ENCODE results near the gene CD68. TPM values are rescaled to one million over a fixed set of nuclear protein-coding genes. Genes with fewer than 3 reads are reported as not detected.
"Not testable (repeated sequence)": the region's sequence is repeated elsewhere in the genome, so short reads cannot be mapped to it uniquely, and the experiment has no call there.

The CD68 gene
- polyA plus RNA-seq, 3 donors = 642 to 884 (median 744) TPM

GRCh38 chr17:7620835-7621234 lies 41.4 kb downstream of the CD68 start:
- H3K4me2 ChIP-seq (replicated peaks; ENCODE audit: extremely low read depth, low read length, poor library complexity, severe bottlenecking) = no peak overlapping the region
- H3K4me1 ChIP-seq (ENCODE audit: control insufficient read depth in 1 of 2, insufficient read depth in 2 of 2, low read length in 2 of 2) = peaks cover 4 to 7% of the 10 kb centered on the region in 2 donors
- no peak overlapping the region for H3K27ac ChIP-seq (ENCODE audit: low read depth in 1 of 2, low read length in 2 of 2)
- H3K4me3 ChIP-seq (replicated peaks in 1 of 3; ENCODE audit: low read depth in 2 of 3, low read length in 3 of 3) = no peak overlapping the region
- Mint-ChIP-seq H3K27me3 (ENCODE audit: low read depth in 3 of 3) (peaks cover 0 to 5% (median 1%) of the 10 kb centered on the region in 3 donors), H3K4me1 (peaks cover 3% of the 10 kb centered on the region), H3K36me3 (peaks cover 3 to 10% of the 10 kb centered on the region in 2 donors), H3K9me3 (no peaks in the 10 kb centered on the region), H3K4me3 (no peak overlapping the region), H3K27ac (no peak overlapping the region)
- H3K36me3 ChIP-seq (replicated peaks in 1 of 2; ENCODE audit: control insufficient read depth in 1 of 2, insufficient read depth in 2 of 2, low read length in 2 of 2) = no peaks in the 10 kb centered on the region
- 100% methylated on average over 5 of the region's 8 CpGs for WGBS (ENCODE audit: insufficient coverage)
- TF ChIP-seq CTCF (IDR thresholded peaks at IDR 0.05) = no peak
- H3K79me2 ChIP-seq (ENCODE audit: insufficient read depth, low read length) = no peaks in the 10 kb centered on the region
- H3K9ac ChIP-seq (ENCODE audit: insufficient read depth, low read length, poor library complexity, severe bottlenecking) = no peak overlapping the region
- H4K20me1 ChIP-seq (ENCODE audit: insufficient read depth, low read length) = no peaks in the 10 kb centered on the region
- no peak for DNase-seq
- no peaks in the 10 kb centered on the region for H3K27me3 ChIP-seq (ENCODE audit: control insufficient read depth in 2 of 2, insufficient read depth in 2 of 2, low read length in 2 of 2)
- H3K9me3 ChIP-seq (replicated peaks in 1 of 2; ENCODE audit: control insufficient read depth in 1 of 2, insufficient read depth in 1 of 2, low read length in 2 of 2) = no peaks in the 10 kb centered on the region
- intact Hi-C loops (cut with micrococcal nuclease) = no loop called here
- no peak overlapping the region for H2AFZ ChIP-seq (ENCODE audit: insufficient read depth, low read depth, low read length, poor library complexity, severe bottlenecking)

DNA sequence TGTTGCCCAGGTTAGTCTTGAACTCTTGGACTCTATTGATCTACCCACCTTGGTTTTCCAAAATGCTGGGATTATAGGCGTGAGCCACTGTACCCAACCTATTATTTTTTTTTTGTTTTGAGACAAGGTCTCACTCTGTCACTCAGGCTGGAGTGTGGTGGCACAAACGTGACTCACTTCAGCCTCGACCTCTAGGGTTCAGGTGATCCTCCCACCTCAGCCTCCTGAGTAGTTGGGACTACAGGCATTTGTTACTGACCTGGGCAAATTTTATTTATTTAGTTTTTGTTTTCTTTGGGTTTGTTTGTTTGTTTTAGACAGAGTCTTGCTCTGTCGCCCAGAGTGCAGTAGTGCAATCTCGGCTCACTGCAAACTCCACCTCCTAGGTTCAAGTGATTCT lies 44.2 kb downstream of the CD68 start:
- H3K27ac ChIP-seq (ENCODE audit: low read depth in 1 of 2, low read length in 2 of 2) = no peak overlapping the region
- no peak for TF ChIP-seq CTCF (IDR thresholded peaks at IDR 0.05)
- H3K4me3 ChIP-seq (replicated peaks in 1 of 3; ENCODE audit: low read depth in 2 of 3, low read length in 3 of 3) = no peak overlapping the region
- Mint-ChIP-seq H3K27me3 (ENCODE audit: low read depth in 3 of 3) (peaks cover 0 to 2% (median 0%) of the 10 kb centered on the region in 3 donors), H3K4me1 (peaks cover 15% of the 10 kb centered on the region), H3K27ac (peak overlapping the region in 1 of 7 donors; percentile 57), H3K9me3 (no peaks in the 10 kb centered on the region), H3K36me3 (peaks cover 3 to 14% of the 10 kb centered on the region in 2 donors), H3K4me3 (no peak overlapping the region)
- intact Hi-C loops (cut with micrococcal nuclease) = no loop called here
- WGBS (ENCODE audit: insufficient coverage) = no CpG with 5 or more reads among the region's 5 CpGs
- H3K9me3 ChIP-seq (replicated peaks in 1 of 2; ENCODE audit: control insufficient read depth in 1 of 2, insufficient read depth in 1 of 2, low read length in 2 of 2) = no peaks in the 10 kb centered on the region
- H2AFZ ChIP-seq (ENCODE audit: insufficient read depth, low read depth, low read length, poor library complexity, severe bottlenecking) = no peak overlapping the region
- no peaks in the 10 kb centered on the region for H3K27me3 ChIP-seq (ENCODE audit: control insufficient read depth in 2 of 2, insufficient read depth in 2 of 2, low read length in 2 of 2)
- H3K4me2 ChIP-seq (replicated peaks; ENCODE audit: extremely low read depth, low read length, poor library complexity, severe bottlenecking) = no peak overlapping the region
- H3K79me2 ChIP-seq (ENCODE audit: insufficient read depth, low read length) = peaks cover 13% of the 10 kb centered on the region
- no peak for DNase-seq
- H3K36me3 ChIP-seq (replicated peaks in 1 of 2; ENCODE audit: control insufficient read depth in 1 of 2, insufficient read depth in 2 of 2, low read length in 2 of 2) = no peaks in the 10 kb centered on the region
- H3K9ac ChIP-seq (ENCODE audit: insufficient read depth, low read length, poor library complexity, severe bottlenecking) = no peak overlapping the region
- H4K20me1 ChIP-seq (ENCODE audit: insufficient read depth, low read length) = no peaks in the 10 kb centered on the region
- peaks cover 19 to 22% of the 10 kb centered on the region in 2 donors for H3K4me1 ChIP-seq (ENCODE audit: control insufficient read depth in 1 of 2, insufficient read depth in 2 of 2, low read length in 2 of 2)

- peaks cover 15% of the 10 kb centered on the region for H3K4me1 Mint-ChIP-seq
- H3K9me3 Mint-ChIP-seq; H3K27me3 ChIP-seq (ENCODE audit: control insufficient read depth in 2 of 2, insufficient read depth in 2 of 2, low read length in 2 of 2); H3K4me3 Mint-ChIP-seq; H3K36me3 ChIP-seq (replicated peaks in 1 of 2; ENCODE audit: control insufficient read depth in 1 of 2, insufficient read depth in 2 of 2, low read length in 2 of 2); H3K9me3 ChIP-seq (replicated peaks in 1 of 2; ENCODE audit: control insufficient read depth in 1 of 2, insufficient read depth in 1 of 2, low read length in 2 of 2); H2AFZ ChIP-seq (ENCODE audit: insufficient read depth, low read depth, low read length, poor library complexity, severe bottlenecking); H3K27me3 Mint-ChIP-seq (ENCODE audit: low read depth in 3 of 3); H4K20me1 ChIP-seq (ENCODE audit: insufficient read depth, low read length); H3K9ac ChIP-seq (ENCODE audit: insufficient read depth, low read length, poor library complexity, severe bottlenecking); DNase-seq: not testable (repeated sequence)
- Histone ChIP-seq H3K79me2 (ENCODE audit: insufficient read depth, low read length) (peaks cover 13% of the 10 kb centered on the region), H3K27ac (ENCODE audit: low read depth in 1 of 2, low read length in 2 of 2) (peak overlapping the region; percentile 87 to 94), H3K4me3 (replicated peaks in 1 of 3; ENCODE audit: low read depth in 2 of 3, low read length in 3 of 3) (peak overlapping the region in 1 of 3 experiments; percentile 97), H3K4me1 (ENCODE audit: control insufficient read depth in 1 of 2, insufficient read depth in 2 of 2, low read length in 2 of 2) (peaks cover 19 to 22% of the 10 kb centered on the region in 2 donors), H3K4me2 (replicated peaks; ENCODE audit: extremely low read depth, low read length, poor library complexity, severe bottlenecking) (peak overlapping the region; percentile 97)
- intact Hi-C loops (cut with micrococcal nuclease) = loop anchor here (5.0 kb wide), 1 partner anchor 62 kb away; the partner anchor contains the start of genes TP53 (in 2 of the 2) and WRAP53 (in 2 of the 2)
- peak overlapping the region; percentile 56 to 97 (median 94) for H3K27ac Mint-ChIP-seq
- 95% methylated on average over 16 of the region's 16 CpGs for WGBS (ENCODE audit: insufficient coverage)
- H3K36me3 Mint-ChIP-seq = peaks cover 3 to 14% of the 10 kb centered on the region in 2 donors
Observed at GRCh38 chr17:7625749-7626148, 46.3 kb downstream of the CD68 start.

Measured in CD14-positive monocyte (primary cell).